ENCODE measurements around the gene MARCKS.
"Not testable (repeated sequence)": the region's sequence is repeated elsewhere in the genome, so short reads cannot be mapped to it uniquely, and the experiment has no call there.

Gene MARCKS

DNA sequence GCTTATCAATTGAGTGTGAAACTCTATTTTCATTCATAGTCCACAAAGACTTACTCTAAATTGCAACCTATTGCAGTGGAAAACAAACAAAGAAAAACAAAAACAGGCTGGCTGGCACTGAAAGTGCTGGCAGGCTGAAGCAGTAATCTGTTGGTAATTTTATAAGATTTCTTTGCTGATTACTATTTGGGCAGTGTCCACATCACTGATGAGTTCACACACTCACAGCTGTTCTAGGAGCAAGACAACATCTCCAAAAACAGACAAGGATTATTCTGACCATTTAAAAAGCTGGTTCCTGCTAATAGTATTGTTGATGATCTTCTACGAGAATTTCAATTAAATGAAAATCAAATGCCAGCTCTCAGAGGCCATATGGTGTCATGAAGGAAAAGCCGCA lies 26.9 kb downstream of the MARCKS start:
- no peak for DNase-seq (ENCODE audit: low read depth)

DNA sequence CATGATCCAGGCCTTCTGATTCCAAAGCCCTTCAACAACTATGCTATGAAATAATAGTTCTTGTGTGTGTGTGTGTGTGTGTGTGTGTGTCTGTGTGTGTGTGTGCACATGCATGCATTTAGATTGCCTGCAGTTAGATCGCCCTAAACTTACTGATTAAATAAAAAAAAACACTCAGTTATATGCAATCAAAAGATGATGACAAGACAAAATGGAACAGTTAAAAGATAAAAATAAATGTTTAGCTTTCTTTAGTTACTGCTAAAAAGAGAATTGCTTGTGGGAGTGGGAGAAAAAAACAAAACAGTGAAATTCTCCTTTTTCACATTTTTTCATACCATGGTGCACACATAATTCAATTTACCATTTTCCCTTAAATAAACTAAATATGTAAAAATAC lies 29.4 kb downstream of the MARCKS start:
- DNase-seq (ENCODE audit: low read depth), result no peak

DNA sequence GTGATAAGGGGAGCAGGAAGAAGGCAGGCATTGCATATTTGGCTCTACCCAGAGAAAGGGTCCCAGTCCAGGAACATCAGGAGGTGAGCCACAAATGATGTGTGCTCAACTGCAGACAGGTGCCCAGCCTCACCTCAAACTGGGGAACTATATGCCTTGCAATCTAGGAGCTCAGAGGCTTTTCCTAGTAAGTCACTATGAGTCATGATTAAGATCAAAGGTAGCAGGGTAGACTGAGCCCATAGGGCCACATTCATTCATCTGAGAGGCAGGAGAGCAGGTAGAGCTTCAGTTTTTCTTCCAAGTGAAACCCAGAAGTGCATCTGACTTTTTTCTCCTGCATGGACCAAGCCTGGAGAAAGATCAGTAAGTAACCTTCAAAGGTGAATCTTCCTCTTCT lies 31.3 kb downstream of the MARCKS start:
- DNase-seq (ENCODE audit: low read depth), result no peak

DNA sequence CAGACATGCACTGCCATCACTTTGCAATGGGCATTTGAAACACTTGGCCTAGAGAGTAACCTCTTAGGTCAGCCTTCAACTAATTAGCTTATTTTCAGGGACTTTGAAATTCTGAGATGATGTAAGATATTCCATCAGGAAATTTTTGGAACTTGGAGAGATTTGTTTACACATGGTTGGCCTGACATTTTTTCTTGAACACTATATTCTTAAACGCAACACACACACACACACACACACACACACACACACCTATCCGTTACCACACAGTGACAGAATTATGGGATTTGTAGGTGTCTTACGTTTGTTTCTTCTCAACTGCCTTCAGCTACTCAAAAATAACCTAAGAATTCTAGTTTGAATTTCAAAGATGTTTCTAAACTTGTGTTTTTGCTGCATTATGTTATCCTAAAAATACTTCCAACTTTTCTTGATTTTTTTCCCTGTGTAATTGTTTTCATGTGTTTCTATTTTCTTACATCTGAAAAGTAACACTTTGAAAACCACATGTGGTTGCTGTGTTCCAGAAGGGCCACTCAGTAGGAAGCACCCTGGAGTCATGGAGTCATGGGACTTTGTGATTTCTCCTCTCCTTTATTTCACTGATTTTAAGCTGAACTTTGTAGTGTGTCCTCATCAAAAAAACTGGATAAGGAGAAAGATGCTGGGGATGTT lies 31.9 kb downstream of the MARCKS start:
- DNase-seq (ENCODE audit: low read depth), result no peak

DNA sequence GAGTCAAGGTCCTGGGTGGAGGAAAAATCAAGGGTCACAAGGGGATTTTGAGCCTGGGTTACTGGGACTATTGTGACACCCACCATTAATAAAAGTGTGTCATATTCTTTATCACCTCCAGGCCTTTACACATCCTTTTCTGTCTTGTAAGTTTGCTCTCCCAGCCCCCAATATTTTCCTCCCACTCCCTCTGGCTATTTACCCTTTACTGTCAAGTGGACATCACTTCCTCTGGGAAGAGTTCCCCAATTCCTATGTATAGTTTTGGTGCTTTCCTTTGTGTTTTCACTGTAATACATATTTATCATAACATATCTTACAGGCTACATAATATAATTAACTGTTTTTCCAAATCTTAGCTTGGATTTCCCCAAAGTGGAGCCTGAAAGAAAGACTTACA lies 36.3 kb downstream of the MARCKS start:
- DNase-seq (ENCODE audit: low read depth), result no peak

DNA sequence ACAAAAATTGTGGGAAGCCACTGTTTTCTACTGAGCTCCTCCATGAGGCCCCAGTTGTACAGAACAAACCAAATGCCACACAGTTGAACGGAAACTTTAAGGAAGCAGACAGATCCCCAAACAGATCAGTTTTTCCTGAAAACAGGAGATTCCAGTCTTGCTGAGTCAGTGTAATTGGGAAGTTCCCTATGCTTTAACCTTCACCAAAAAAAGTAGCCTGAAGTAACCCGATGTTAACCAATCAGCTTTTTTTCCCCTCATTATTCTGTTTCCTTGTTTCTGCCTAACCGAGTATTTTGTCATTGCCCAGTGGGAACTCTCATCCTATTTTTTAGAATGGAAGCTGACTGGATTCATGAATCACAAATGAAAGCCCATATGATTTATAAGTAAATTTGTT lies 36.7 kb downstream of the MARCKS start:
- DNase-seq (ENCODE audit: low read depth), result no peak

DNA sequence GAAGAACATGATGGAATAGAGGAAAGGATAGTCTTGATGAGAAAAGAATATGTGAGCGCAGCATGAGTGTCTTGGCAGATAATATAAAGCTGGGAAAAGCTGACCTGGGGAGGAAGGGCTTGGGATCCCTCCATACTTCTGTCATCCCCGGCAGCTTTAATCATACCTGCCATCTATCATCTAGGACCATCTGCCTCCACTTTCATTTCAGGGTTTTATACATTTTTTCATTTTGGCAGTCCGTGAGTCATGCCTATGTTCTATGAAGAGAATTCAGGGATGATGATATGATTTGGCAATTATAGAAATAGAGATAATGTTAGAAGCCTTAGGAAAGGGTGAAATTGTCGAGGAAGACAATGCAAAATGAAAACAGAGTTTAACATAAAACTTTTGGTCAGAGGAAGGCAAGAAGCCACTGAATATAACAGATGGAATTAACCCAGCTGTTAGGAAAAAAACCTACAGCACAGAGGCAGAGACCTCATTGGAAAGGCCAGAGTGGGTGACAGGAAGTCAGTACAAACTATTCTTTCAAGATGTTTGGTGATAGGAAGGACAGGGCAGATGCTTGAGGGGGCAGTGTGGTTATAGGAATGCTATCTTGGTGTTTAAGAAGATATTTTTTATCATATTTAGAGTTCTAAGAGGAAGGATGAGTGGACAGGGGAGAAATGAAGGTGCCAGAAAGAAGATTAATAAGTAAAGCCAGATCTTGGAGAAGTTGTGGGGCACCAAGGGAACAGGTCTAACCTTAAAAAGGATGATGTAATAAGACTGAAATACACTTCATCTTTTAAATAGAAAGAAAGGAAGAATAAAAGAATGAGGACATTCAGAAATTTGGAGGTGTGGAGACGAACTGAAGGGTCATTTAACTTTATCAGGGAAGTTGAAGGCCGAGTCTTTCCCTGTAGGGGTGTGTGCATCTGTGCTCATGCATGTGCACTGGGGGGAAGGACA lies 37.8 kb downstream of the MARCKS start:
- no peak for DNase-seq (ENCODE audit: low read depth)

DNA sequence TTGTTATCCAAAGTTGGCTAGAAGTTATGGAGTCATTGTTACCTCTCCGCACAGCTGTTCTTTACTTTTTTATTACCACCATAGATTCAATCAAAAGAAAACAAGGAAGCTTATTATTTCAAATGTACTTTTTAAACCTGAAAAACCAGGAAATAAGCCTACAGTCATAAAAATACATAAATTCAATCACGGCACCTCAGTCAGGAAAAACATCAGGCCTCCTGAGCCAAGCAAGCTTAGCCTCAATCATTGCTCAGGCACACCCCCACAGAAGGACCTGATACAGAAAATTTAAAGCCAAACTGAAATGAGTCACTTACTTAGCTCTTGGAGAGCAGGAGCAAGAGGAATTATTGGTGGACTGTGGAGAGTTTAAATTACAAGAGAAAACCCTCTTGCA lies 44.3 kb downstream of the MARCKS start:
- no peak for DNase-seq (ENCODE audit: low read depth)

DNA sequence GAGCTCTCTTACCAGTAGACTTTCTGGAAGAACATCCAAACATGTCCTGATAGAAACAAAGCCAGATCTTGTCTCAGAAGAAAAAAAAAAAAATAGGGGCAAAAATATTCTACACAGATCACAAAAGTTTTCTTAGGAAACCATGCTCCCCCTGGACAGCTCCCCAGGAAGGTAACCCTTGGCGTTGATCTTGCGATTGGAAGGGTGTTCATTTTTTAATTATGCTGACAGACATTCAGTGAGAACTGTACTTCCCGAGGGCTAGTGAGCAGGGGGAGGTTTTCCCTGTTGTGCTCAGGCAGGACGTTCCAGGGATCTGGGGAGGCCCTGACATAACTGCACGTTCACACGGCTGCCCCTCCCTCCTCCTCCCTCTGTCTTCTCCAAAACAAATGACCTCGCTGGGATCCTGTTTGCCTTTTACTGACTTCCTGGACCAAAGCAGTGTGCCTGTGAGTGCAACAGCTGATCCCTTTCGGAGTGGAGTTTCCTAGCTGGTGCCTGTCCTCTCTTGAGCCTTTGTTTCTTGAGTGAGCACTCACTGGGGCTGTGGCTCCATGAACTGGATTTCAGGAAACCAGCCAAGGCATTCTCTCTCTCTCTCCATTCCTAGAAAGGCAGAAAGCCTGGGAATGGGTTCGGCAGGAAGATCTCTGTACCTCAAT lies 46.7 kb downstream of the MARCKS start:
- no peak for DNase-seq (ENCODE audit: low read depth)

DNA sequence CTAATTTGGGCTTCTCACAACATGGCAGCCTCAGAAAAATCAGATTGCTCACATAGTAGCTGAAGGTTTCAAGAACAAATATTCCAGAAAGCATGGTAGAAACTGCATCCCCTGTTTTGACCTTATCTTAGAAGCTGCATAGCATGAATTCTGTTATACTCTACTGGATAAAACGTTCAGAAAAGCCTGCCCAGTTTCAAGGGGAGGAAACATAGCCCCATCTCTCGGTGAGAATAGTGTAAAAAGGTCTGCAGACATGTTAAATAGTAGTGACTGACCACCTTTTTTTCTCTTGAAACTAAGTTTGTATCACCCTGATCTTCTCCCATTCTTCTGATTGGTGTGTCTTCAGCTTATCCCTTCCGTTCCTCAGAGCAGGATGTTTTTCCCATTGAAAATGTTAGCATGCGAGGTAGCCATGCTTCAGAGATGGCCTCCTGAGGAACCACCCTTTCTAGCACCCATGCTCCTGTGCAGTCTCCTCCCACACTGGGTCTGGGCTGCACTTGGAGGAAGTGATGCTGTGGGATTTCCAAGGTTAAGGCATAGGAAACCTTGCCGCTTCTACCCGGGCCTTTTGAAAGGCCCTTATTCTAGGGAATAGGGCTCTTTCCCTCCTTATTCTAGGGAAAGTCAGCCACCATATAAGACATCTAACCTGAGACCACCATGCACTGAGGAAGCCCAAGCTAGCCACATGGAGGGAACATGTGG lies 50.1 kb downstream of the MARCKS start:
- no peak for DNase-seq (ENCODE audit: low read depth)

DNA sequence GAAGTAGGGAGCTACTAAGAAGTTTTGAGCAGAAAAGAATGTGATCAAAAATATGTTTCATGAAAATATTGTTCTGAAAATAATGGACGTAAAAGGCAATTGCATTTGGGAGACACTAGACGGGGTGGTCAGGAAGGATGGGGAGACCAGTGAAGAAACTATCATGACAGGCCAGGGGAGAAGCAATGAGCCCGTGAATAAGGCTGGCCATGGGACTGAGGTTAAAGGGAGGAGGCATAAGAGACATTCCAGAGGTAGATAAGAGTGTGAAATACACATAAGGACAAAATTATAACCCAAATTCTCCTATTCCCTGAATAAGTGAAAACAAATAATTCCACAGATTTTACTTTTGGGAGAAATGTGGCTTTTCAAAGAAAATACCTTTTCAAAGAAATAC lies 51.7 kb downstream of the MARCKS start:
- no peak for DNase-seq (ENCODE audit: low read depth)

DNA sequence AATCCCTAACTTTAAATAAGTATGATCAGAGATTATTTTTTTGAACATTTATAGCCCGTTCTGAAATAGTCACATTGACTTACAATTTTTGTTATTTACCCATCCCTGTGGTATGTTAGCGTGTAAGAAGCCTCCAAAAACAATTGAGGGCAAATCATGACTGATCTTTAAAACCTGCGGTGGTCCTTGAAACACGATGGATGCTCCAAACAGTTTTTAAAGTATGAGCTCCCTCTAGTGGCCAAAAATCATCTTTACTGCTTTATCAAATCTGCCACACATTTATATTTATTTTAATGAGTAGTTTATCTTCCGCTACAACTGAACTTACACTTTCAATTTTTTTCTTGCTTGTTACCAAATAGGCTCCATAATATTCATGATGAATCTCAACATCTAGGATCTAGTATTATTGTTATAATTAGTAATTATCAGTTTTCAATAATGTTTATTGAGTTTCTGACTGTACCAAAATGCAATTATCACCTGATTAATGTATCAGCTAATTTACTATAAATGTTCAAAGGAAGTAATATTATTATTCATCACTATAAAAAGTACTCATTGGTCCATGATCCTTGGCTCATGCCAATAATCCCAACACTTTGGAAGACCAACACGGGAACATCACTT lies 52.2 kb downstream of the MARCKS start:
- DNase-seq (ENCODE audit: low read depth), result no peak

DNA sequence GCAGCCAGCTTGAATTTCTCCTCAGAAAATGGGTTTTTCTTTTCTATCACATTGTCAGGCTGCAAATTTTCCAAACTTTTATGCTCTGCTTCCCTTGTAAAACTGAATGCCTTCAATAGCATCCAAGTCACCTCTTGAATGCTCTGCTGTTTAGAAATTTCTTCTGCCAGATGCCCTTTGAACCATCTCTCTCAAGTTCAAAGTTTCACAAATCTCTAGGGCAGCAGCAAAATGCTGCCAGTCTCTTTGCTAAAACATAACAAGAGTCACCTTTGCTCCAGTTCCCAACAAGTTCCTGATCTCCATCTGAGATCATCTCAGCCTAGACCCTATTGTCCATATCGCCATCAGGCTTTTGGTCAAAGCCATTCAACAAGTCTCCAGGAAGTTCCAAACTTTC lies 53.1 kb downstream of the MARCKS start:
- DNase-seq (ENCODE audit: low read depth), result not testable (repeated sequence)
